Measurements from ENCODE around the gene HMGA1. TPM values are rescaled to one million over a fixed set of nuclear protein-coding genes. Genes with fewer than 3 reads are reported as not detected.

HMGA1 gene
- total and polyA plus RNA-seq, 2 of the 13 experiments (the other 11 are each of a cell fraction or from before 2014, with no cell fraction given) = 117 to 145 TPM

DNA sequence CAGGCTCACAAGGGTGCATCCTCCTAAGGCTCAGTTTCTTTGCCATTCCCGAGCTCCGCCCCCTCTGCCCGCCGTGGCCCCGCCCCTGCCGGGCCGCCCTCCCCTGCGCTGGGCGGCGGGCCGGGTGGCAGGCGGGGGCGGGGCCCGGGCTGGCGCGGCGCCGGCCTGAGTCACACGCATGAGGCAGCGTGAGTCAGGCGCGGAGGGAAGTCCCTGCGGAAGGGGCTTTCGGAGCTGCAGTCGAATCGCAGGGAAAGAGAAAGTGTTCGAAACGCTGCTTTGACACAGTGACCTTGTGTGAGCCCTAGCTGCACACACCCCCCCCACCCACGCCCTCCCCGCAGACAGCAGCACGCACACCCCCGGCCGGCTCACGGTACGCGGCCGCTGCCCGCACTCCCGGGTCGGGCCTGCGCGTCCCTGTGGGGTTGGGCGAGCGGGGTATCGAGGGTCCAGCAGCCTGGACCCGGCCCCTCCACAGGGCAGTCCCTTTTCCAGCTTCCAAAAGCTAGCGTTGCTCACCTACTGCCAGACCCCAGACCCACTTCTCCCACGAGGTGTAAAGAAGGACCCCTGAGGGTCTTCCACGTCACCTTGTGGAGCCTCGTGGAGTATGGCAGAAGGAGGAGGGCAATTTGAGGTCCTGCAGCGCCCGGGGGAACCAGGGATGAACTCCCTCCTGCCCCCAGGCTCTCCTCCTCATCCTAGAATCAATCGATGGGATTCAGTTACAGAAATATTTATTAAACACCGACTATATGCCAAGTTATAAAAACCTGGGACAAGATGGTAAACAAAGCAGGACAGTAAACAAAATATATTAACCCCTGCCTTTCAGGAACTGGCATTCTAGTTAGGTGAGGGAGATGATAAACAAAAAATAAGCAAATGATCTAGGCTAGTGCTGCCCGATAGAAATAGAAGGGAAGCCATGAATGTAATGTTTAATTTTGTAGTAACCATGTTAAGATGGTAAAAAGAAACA, 12.4 kb upstream of the HMGA1 start (continued):
- TF ChIP-seq, protein P1, sequence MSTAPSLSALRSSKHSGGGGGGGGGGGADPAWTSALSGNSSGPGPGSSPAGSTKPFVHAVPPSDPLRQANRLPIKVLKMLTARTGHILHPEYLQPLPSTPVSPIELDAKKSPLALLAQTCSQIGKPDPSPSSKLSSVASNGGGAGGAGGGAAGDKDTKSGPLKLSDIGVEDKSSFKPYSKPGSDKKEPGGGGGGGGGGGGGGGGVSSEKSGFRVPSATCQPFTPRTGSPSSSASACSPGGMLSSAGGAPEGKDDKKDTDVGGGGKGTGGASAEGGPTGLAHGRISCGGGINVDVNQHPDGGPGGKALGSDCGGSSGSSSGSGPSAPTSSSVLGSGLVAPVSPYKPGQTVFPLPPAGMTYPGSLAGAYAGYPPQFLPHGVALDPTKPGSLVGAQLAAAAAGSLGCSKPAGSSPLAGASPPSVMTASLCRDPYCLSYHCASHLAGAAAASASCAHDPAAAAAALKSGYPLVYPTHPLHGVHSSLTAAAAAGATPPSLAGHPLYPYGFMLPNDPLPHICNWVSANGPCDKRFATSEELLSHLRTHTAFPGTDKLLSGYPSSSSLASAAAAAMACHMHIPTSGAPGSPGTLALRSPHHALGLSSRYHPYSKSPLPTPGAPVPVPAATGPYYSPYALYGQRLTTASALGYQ (CRISPR knock-in tag; IDR thresholded peaks at IDR 0.05) = no peak
- no peak for TF ChIP-seq PRMT3 (CRISPR knock-in tag; IDR thresholded peaks at IDR 0.05; ENCODE audit: borderline replicate concordance, low read depth)
- TF ChIP-seq, protein P2, sequence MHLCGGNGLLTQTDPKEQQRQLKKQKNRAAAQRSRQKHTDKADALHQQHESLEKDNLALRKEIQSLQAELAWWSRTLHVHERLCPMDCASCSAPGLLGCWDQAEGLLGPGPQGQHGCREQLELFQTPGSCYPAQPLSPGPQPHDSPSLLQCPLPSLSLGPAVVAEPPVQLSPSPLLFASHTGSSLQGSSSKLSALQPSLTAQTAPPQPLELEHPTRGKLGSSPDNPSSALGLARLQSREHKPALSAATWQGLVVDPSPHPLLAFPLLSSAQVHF (CRISPR knock-in tag; IDR thresholded peaks at IDR 0.05) = 0 out of 2 replicates have a peak, but pooled peaks have one; percentile 30
- peak; percentile 61 for TF ChIP-seq ATF3 (CRISPR knock-in tag; IDR thresholded peaks at IDR 0.05)
- TF ChIP-seq TBX2 (CRISPR knock-in tag; IDR thresholded peaks at IDR 0.05; ENCODE audit: borderline replicate concordance) = 0 out of 2 replicates have a peak, but pooled peaks have one; percentile 14
- TF ChIP-seq SAP130 (CRISPR knock-in tag; IDR thresholded peaks at IDR 0.05; ENCODE audit: low read depth) = peak; percentile 78
- no peak for TF ChIP-seq ZMYM2 (CRISPR knock-in tag; IDR thresholded peaks at IDR 0.05)
- TF ChIP-seq PATZ1 (CRISPR knock-in tag; IDR thresholded peaks at IDR 0.05) = peak; percentile 67
- no peak for TF ChIP-seq IRF1 (CRISPR knock-in tag; IDR thresholded peaks at IDR 0.05; ENCODE audit: low read depth)
- TF ChIP-seq RBM39 (IDR thresholded peaks at IDR 0.05; ENCODE audit: low read depth, low read length, poor library complexity, severe bottlenecking) = no peak
- no peak for TF ChIP-seq HOMEZ (CRISPR knock-in tag; IDR thresholded peaks at IDR 0.05; ENCODE audit: low read depth)
- TF ChIP-seq ZNF775 (CRISPR knock-in tag; IDR thresholded peaks at IDR 0.05; ENCODE audit: borderline replicate concordance) = no peak
- TF ChIP-seq GMEB1 (CRISPR knock-in tag; IDR thresholded peaks at IDR 0.05; ENCODE audit: borderline replicate concordance) = peak; percentile 57; the same call in 1 of the 2 replicates
- no peak for TF ChIP-seq ZNF256 (CRISPR knock-in tag; conservative IDR thresholded peaks at IDR 0.05)
- peak; percentile 72 for TF ChIP-seq LBX2 (CRISPR knock-in tag; IDR thresholded peaks at IDR 0.05; ENCODE audit: borderline replicate concordance)
- no peak for TF ChIP-seq ZFYVE20 (CRISPR knock-in tag; IDR thresholded peaks at IDR 0.05; ENCODE audit: borderline replicate concordance, low read depth)
- no peak for TF ChIP-seq ZNF562 (CRISPR knock-in tag; IDR thresholded peaks at IDR 0.05; ENCODE audit: borderline replicate concordance)

All from HepG2 (cell line).